Measurements from ENCODE around the gene RGS11.
"Not testable (repeated sequence)": the region's sequence is repeated elsewhere in the genome, so short reads cannot be mapped to it uniquely, and the experiment has no call there.

RGS11 gene

GRCh38 chr16:261031-261691 is 14.6 kb downstream of the RGS11 start:
- DNase-seq, result no peak

GRCh38 chr16:260326-260725 is 15.4 kb downstream of the RGS11 start:
- DNase-seq, result no peak

DNA sequence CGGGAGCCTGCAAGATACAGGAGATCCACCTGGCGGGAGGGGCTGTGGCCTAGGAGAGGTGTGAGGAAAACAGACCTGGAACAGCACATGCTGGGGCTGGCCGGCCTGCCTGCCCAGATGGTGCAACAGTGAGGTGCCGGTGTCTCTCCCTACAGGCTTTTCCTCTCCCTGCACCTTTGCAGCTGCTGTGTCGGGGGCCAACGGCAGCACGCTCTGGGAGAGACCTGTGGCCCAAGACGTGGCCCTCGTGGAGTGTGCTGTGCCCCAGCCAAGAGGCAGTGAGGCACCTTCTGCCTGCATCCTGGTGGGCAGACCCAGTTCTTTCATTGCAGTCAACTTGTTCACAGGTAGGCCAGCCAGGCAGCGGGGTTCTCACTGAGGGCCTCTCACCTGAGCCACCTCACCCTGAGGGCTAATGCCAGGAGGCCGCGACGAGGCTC is 15.9 kb downstream of the RGS11 start:
- no peak for DNase-seq

DNA sequence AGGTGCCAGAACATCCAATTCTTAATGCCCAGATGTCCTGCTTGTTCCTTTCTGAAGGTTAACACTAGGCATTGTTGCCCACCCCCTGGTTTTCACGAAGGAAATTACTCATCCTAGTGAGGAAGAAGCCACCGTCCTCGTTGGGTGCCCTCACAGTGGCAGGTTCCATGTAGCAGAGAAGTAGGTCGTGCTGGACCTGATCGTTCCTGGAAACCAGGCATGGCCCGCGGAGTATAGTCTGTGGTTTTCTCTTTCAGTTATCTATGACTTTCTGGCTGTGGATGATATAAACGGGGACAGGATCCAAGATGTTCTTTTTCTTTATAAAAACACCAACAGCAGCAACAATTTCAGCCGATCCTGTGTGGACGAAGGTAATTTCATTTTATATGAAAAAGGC is 16.5 kb downstream of the RGS11 start:
- no peak for DNase-seq

DNA sequence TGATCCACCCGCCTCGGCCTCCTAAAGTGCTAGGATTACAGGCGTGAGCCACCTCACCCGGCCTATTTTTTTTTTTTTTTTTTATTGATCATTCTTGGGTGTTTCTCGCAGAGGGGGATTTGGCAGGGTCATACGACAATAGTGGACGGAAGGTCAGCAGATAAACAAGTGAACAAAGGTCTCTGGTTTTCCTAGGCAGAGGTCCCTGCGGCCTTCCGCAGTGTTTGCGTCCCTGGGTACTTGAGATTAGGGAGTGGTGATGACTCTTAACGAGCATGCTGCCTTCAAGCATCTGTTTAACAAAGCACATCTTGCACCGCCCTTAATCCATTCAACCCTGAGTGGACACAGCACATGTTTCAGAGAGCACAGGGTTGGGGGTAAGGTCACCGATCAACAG is 17.7 kb downstream of the RGS11 start:
- DNase-seq, result not testable (repeated sequence)

DNA sequence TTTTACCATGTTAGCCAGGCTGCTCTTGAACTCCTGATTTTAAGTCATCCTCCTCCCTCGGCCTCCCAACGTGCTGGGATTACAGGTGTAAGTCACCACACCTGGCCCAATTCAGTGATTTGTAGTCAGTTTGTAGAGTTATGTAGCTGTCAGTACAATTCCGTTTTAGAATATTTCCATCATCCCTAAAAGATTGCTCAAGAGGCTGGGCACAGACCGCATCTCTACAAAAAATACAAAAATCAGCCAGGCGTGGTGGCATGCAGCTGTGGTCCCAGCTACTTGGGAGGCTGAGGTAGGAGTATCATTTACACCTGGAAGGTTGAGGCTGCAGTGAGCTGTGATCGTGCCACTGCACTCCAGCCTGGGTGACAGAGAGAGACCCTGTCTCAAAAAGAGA is 20.6 kb downstream of the RGS11 start:
- no peak for DNase-seq

DNA sequence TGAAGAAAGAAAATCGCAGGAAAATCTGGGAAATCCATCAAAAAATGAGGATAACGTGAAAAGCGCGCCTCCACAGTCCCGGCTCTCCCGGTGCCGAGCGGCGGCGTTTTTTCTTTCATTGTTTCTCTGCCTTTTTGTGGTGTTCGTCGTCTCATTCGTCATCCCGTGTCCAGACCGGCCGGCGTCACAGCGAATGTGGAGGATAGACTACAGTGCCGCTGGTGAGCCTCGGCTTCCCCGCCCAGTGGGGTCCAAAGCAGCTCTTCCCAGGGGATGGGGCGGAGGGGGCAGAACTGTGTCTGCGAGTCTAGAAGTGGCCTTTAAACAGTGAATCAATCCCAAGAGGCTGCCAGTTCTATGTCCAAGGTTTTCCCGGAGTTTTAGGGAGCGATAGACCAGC is 21.3 kb downstream of the RGS11 start:
- no peak for DNase-seq

- DNase-seq, result peak; percentile 14
Measured at GRCh38 chr16:253833-254232, 21.9 kb downstream of the RGS11 start.

GRCh38 chr16:252366-253337 is 23.1 kb downstream of the RGS11 start:
- DNase-seq, result peak; percentile 41

- DNase-seq, result no peak
Measured at GRCh38 chr16:249431-249830, 26.3 kb downstream of the RGS11 start.

DNA sequence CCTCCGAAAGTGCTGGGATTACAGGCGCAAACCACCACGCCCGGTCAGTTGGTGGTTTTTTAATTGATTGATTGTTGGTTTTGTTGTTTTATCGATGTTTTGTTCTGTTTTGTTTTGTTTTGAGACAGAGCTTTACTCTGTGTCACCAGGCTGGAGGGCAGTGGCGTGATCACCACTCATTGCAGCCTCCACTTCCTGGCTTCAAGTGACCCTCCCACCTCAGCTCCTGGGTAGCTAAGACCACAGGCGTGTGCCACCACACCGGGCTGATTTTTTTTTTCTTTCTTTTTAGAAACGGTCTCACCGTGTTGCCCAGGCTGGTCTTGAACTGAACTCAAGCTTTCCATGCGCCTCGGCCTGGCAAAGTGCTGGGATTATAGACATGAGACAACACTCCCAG is 28.7 kb downstream of the RGS11 start:
- no peak for DNase-seq

DNA sequence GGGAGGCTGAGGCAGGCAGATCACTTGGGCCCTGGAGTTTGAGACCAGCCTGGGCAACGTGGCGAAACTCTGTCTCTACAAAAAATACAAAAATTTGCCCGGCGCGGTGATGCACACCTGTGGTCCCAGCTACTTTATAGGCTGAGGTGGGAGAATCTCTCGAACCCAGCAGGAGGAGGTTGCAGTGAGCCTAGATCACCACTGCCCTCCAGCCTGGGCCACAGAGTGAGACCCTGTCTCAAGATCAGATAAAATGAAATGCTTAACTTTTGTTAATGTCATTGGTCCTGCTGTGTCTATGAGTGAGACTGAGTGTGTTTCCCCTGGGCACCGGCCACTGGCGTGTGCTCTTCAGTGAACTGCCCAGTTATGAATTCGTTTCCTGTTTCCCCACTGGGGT is 30.6 kb downstream of the RGS11 start:
- no peak for DNase-seq

- DNase-seq, result no peak
Measured at GRCh38 chr16:243348-243747, 32.4 kb downstream of the RGS11 start.

GRCh38 chr16:242281-242680 is 33.5 kb downstream of the RGS11 start:
- DNase-seq, result no peak

- DNase-seq, result no peak
Measured at GRCh38 chr16:240559-240958, 35.2 kb downstream of the RGS11 start.

- DNase-seq, result no peak
Measured at GRCh38 chr16:239948-240277, 35.8 kb downstream of the RGS11 start.

DNA sequence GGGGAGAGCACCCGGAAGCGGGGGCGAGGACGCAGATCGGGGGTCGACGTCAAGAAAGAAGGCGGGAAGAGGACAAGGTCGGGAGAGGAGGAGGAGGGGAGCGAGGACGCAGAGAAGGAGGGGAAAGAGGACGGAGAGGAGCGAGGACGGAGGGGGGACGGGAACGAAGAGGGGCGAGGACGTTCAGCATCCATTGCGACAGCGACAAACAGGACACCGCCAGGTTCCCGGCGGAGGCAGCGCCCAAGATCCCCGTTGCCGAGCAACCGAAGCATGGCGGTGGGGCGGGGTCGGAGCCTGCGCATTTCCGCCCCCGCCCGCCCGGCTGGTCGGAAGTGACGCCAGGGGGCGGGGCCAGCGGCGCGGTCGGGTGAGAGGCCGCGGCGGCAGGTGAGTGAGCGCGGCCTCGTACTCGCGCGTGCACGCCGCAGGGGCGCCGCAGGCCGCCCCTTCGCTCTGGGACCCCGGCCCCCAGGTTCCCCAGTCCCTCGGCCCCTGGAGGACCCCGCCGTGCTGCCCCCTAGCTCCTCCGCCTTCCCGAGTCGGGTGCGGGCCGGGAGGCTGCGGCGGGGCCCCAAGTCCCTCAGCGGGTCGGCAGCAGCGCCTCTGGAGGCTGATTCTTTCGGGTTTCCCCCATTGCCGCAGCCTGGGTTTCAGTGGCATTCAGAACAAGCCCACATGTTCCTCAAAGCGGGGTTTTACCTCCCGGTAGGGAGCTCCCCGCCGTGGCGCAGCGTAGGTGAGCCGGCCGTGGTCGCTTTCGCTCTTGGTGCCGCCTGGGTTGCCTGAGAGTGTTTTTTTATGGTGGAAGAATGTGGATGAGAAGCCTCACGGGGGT is 41.1 kb downstream of the RGS11 start, which contains the start of gene FAM234A:
Gene FAM234A (plus strand): TSS at position 354 of the 838 bp plus-strand sequence. CDS start 19,593 bp downstream, outside the sequence.
- DNase-seq, result peak; percentile 94

- no peak for DNase-seq
Measured at GRCh38 chr16:230949-231348, 44.8 kb downstream of the RGS11 start.

DNA sequence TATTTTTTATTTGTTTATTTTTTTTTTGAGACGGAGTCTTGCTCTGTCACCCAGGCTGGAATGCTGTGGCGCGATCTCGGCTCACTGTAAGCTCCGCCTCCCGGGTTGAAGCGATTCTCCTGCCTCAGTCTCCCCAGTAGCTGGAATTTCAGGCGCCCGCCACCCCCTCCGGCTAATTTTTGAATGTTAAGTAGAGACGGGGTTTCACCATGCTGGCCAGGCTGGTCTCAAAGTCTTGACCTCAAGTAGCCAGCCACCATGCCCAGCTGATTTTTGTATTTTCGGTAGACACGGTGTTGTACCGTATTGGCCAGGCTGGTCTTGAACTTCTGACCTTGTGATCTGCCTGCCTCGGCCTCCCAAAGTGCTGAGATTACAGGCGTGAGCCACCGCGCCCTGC is 45.4 kb downstream of the RGS11 start:
- DNase-seq, result not testable (repeated sequence)

- no peak for DNase-seq
Measured at GRCh38 chr16:229731-230281, 45.9 kb downstream of the RGS11 start.

GRCh38 chr16:228852-229730 is 46.7 kb downstream of the RGS11 start, which contains the start of gene LUC7L:
Gene LUC7L (minus strand): TSS chr16:229449. CDS start chr16:229339, 110 bp downstream.
- DNase-seq, result peak; percentile 88

All from CD4-positive, alpha-beta T cell treated with Interleukin-17A for 1 hour (primary cell).